Kidney (tissue), 14 donors: ENCODE data around the gene APOLD1. TPM values are rescaled to one million over a fixed set of nuclear protein-coding genes. Genes with fewer than 3 reads are reported as not detected.
"Not testable (repeated sequence)": the region's sequence is repeated elsewhere in the genome, so short reads cannot be mapped to it uniquely, and the experiment has no call there.

Source experiments
- DNase-seq, 5 donors: peaks; one replicate each; pipeline ENCODE4 v3.0.0-alpha.2; 2013 to 2020
- FAIRE-seq: peaks from 2 replicates; lab custom pipeline; 2012; peaks lifted over from hg19 to GRCh38; lab: Jason Lieb, UNC
- H3K27ac ChIP-seq, 2 donors: one replicate each; pipeline ENCODE4 v1.7.0; 2013; ENCODE audit warnings: low read depth in 2 of 2, low read length in 2 of 2, inconsistent platforms in 1 of 2
- H3K27me3 ChIP-seq: one replicate; pipeline ENCODE4 v1.7.1; 2013; ENCODE audit warnings: low read length, inconsistent platforms; ENCODE audit not compliant: control insufficient read depth, insufficient read depth
- H3K36me3 ChIP-seq, 3 donors: one replicate each; pipeline versions ENCODE4 v1.7.0 to v1.7.1; 2013; ENCODE audit warnings: low read length in 3 of 3, control low read depth in 1 of 3, inconsistent platforms in 1 of 3; ENCODE audit not compliant: insufficient read depth in 3 of 3, control insufficient read depth in 2 of 3
- H3K4me1 ChIP-seq, 3 donors: one replicate each; pipeline versions ENCODE4 v1.7.0 to v1.7.1; 2013; ENCODE audit warnings: low read length in 3 of 3, inconsistent platforms in 1 of 3, low read depth in 1 of 3; ENCODE audit not compliant: control insufficient read depth in 2 of 3, insufficient read depth in 2 of 3
- H3K4me3 ChIP-seq, 3 donors: one replicate each; pipeline versions ENCODE4 v1.7.0 to v1.8.1; 2013; ENCODE audit warnings: low read length in 3 of 3, control low read depth in 1 of 3, inconsistent platforms in 1 of 3
- H3K9ac ChIP-seq, 3 donors: one replicate each; pipeline versions ENCODE4 v1.7.0 to v1.7.1; 2013; ENCODE audit warnings: low read length in 3 of 3, control low read depth in 1 of 3, inconsistent platforms in 1 of 3
- H3K9me3 ChIP-seq, 3 donors: one replicate each; pipeline versions ENCODE4 v1.7.0 to v1.7.1; 2013; ENCODE audit warnings: low read length in 3 of 3, control low read depth in 1 of 3, inconsistent platforms in 1 of 3; ENCODE audit not compliant: control insufficient read depth in 2 of 3, insufficient read depth in 1 of 3
- intact Hi-C: fragments of 100-400 bp; cut with DNase I; formaldehyde crosslinking; loops from one replicate; pipeline ENCODE4 v1.11.1; 2022
- polyA plus RNA-seq: library from polyadenylated mRNA; stranded (reverse); fragments of 350-450 nt; fragmentation: Illumina TruSeq; extraction: RNeasy Lipid Tissue Mini Kit (QIAGEN cat#74804); gene quantifications from one replicate; pipeline ENCODE4 v1.2.3, GENCODE V29; 2014; ENCODE audit warnings: low read depth, low replicate concordance; ENCODE audit not compliant: insufficient read depth
- total RNA-seq: library from RNA; stranded (reverse); fragmentation: NEBNext Ultra II Directional; extraction: Animal tissue kit (Norgen Biotek cat#: 25700); gene quantifications from one replicate; pipeline ENCODE4 v1.2.1, GENCODE V29; 2021
- TF ChIP-seq, protein P1 (sequence below): IDR thresholded peaks from 3 replicates; pipeline ENCODE4 v1.5.1; 2012; ENCODE audit warnings: mild to moderate bottlenecking, moderate library complexity, borderline replicate concordance; ENCODE audit not compliant: insufficient read depth; ENCODE audit errors: extremely low read depth
- donor health status: control.
- donor health status: control.
- donor health status: control.
- donor health status: control.
- donor health status: control.
- donor health status: DM: yes; HTN: yes; CAD: no.
- donor health status: Normal renal cell carcinoma (clear cell type).

APOLD1 gene
- total and polyA plus RNA-seq, 2 donors from 2014 or later, result 4.5 to 18.9 TPM

DNA sequence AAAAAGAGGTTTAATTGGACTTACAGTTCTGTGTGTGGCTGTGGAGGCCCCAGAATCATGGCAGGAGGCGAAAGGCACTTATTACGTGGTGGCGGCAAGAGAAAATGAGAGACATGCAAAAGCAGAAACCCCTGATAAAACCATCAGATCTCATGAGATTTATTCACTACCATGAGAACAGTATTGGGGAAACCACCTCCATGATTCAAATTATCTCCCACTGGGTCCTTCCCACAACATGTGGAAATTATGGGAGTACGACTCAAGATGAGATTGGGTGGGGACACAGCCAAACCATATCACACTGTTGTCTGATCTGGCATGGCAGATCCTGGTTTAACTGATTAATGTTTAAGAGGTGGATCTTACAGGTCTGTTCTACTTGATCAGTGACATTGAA lies 33.2 kb downstream of the APOLD1 start:
- Histone ChIP-seq H3K9ac (no peak overlapping the region), H3K27me3 (no peaks in the 10 kb centered on the region), H3K4me1 (peaks cover 4 to 9% (median 5%) of the 10 kb centered on the region in 3 donors), H3K9me3 (no peaks in the 10 kb centered on the region), H3K36me3 (peaks cover 6 to 39% (median 12%) of the 10 kb centered on the region in 3 donors), H3K27ac (no peak overlapping the region), H3K4me3 (no peak overlapping the region)
- FAIRE-seq (no peak), DNase-seq (no peak)
- TF ChIP-seq, protein P1, sequence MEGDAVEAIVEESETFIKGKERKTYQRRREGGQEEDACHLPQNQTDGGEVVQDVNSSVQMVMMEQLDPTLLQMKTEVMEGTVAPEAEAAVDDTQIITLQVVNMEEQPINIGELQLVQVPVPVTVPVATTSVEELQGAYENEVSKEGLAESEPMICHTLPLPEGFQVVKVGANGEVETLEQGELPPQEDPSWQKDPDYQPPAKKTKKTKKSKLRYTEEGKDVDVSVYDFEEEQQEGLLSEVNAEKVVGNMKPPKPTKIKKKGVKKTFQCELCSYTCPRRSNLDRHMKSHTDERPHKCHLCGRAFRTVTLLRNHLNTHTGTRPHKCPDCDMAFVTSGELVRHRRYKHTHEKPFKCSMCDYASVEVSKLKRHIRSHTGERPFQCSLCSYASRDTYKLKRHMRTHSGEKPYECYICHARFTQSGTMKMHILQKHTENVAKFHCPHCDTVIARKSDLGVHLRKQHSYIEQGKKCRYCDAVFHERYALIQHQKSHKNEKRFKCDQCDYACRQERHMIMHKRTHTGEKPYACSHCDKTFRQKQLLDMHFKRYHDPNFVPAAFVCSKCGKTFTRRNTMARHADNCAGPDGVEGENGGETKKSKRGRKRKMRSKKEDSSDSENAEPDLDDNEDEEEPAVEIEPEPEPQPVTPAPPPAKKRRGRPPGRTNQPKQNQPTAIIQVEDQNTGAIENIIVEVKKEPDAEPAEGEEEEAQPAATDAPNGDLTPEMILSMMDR, result no peak
- intact Hi-C loops, result no loop called here

DNA sequence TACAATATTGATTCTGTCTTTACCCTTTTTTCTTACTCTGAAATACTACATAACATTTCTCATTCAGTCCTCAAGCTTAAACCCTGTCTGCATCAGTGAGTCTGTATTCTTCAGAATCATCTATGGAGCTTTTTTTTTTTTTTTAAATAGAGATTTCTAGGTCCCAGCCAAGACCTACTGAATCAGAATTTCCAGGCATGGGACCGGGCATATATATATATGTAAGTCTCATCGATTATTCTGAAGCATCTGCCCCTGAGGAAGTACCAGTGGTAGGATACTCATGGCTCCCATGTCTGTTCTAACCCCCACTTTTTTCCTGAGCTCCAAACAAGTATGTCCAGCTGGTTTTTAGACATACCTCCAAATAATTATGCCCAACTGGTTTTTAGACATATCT lies 33.8 kb downstream of the APOLD1 start:
- FAIRE-seq (no peak), DNase-seq (no peak)
- no peak overlapping the region for H3K4me3 ChIP-seq
- H3K4me1 ChIP-seq, result peaks cover 1 to 4% (median 2%) of the 10 kb centered on the region in 3 donors
- peaks cover 6 to 44% (median 15%) of the 10 kb centered on the region in 3 donors for H3K36me3 ChIP-seq
- no peak overlapping the region for H3K27ac ChIP-seq
- no peak overlapping the region for H3K9ac ChIP-seq
- no peaks in the 10 kb centered on the region for H3K9me3 ChIP-seq
- intact Hi-C loops, result no loop called here
- TF ChIP-seq, protein P1, result no peak
- no peaks in the 10 kb centered on the region for H3K27me3 ChIP-seq

DNA sequence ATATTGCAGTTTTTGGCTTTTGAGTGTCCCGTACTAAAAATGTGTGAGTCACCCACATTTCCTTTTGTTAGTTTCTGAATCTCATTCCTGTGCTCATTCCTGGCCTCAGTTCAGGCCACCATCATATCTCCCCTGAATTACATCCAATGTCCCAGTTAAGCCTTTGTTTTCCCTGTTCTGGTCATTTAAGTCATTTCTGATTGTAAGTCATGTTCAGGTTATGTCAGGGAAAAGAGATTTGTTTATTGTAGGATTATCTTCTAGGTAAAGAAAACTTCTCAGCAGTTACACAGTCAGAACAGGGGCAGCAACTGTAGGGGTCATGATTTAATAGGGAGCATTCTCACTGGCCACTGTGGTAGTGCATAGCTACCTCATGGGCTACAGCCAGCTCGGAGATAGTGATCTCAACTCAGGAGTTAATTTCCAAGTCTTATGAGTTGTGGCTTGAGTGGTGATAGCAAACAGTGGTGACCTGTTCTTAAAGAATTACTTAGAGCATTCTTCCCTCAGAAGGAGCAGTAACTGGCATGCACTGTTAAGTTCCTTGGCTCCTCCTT lies 34.4 kb downstream of the APOLD1 start:
- Histone ChIP-seq H3K4me3 (no peak overlapping the region), H3K4me1 (peaks cover 0 to 2% (median 0%) of the 10 kb centered on the region in 3 donors), H3K9me3 (no peaks in the 10 kb centered on the region), H3K36me3 (peaks cover 6 to 50% (median 15%) of the 10 kb centered on the region in 3 donors), H3K9ac (no peak overlapping the region), H3K27me3 (no peaks in the 10 kb centered on the region), H3K27ac (peak overlapping the region in 1 of 2 donors; percentile 57)
- TF ChIP-seq, protein P1, result no peak
- DNase-seq, result no peak
- intact Hi-C loops, result no loop called here
- FAIRE-seq, result no peak

DNA sequence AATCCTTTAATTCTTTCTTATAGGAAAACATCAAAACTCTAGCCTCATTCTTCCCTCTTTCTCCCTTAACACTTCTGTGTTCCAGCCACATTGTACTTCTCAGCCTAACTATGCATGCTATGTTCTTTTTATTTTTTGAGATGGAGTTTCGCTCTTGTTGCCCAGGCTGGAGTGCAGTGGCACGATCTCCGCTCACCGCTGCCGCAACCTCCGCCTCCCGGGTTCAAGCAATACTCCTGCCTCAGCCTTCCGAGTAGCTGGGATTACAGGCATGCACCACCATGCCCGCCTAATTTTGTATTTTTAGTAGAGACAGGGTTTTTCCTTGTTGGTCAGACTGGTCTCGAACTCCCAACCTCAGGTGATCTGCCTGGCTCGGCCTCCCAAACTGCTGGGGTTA lies 34.9 kb downstream of the APOLD1 start:
- intact Hi-C loops, H3K9me3 ChIP-seq, DNase-seq, H3K9ac ChIP-seq, H3K4me1 ChIP-seq, H3K4me3 ChIP-seq, FAIRE-seq, H3K27me3 ChIP-seq, H3K27ac ChIP-seq: not testable (repeated sequence)
- peaks cover 6 to 51% (median 18%) of the 10 kb centered on the region in 3 donors for H3K36me3 ChIP-seq
